ENCODE measurements around the gene FOXP1.

GRCh38 chr3:71430941-71431552 is 152.5 kb downstream of the FOXP1 start:
- TF ChIP-seq EZH2phosphoT487 (IDR thresholded peaks at IDR 0.05; ENCODE audit: insufficient read depth, low read depth) (no peak), EZH2 (IDR thresholded peaks at IDR 0.05; ENCODE audit: insufficient read depth, poor library complexity, severe bottlenecking) (no peak)
